ENCODE measurements around the gene ELMO3.
A peak's percentile ranks its signal among the peaks of the same experiment; 100 is the strongest.

The ELMO3 gene

DNA sequence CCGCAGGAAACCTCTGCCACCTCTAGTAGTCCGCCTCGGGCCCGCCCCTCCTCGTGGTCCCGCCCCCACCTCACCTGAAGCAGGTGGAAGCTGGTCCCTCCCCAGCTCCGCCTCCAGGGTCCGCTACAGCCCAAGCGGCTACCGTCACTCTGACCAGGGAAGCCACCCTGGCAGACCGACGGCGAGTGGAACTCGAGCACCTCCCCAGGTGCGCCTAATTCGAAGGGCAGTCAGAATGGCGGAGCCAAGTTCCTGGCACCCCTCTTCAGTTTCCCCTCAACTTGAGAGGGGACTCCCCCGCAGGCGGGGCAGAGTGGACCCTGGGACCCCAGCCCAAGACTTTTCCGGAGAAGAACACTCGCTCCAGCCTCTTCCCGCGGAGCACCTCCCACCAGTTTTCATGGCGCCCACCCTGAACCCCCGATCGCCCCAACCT is 47.8 kb downstream of the ELMO3 start:
- Histone ChIP-seq H3K4me1 (ENCODE audit: control insufficient read depth, insufficient read depth, low read length) (peaks cover 26% of the 10 kb centered on the region), H3K9ac (ENCODE audit: low read depth, low read length) (peak overlapping the region; percentile 60; the same call in 1 of the 2 replicates), H3K36me3 (ENCODE audit: control insufficient read depth, insufficient read depth, low read length) (no peaks in the 10 kb centered on the region; the same call in 1 of the 2 replicates), H3K27ac (ENCODE audit: low read depth, low read length) (peak overlapping the region; percentile 94), H3K4me3 (ENCODE audit: low read depth, low read length) (peak overlapping the region; percentile 86), H3K27me3 (ENCODE audit: control insufficient read depth, insufficient read depth, low read length) (peaks cover 26% of the 10 kb centered on the region), H3K9me3 (ENCODE audit: control insufficient read depth, insufficient read depth, low read length) (no peaks in the 10 kb centered on the region)

DNA sequence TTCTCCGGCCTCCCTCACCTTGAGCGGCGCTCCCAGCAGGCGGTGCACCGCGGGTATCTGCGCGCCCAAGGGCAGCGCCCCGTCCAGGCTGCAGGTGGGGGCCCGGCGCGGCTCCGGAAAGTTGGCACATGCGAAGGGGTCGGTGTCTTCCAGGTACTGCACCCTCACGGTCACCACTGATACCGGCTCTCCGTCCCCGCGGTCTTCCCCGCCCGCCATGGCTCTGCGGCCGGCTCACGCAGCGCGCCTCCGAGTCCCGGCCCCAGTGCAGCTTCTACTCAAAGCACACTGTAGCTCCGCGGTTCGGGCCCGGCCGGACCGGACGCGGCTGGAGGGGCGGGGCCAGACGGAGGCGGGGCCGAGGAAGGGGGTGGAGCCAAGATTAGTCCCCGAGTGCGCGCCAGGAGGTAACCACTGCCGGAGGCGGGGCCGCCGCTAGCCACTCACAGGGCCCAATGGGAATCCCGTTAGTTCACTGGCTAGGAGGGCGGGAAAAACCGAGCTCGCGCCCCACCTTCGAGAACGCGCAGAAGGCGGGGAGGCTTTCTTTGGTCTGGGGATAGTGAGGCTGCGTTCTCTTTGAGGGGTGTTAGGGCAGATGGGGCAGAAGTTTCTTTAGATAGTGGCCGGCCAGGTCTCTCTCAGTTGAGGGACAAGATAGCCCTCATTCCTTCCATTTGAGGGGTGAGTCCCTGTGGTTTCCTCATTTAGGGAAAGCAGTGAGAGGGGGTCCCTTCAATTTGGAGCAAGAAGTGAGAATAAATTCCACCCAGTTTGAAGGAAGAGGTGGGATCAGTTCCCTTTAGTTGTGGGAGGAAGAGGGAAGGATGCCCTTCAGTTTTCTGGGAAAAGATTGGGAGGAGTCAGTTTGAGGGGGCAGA is 48.5 kb downstream of the ELMO3 start, which contains the start of gene FHOD1:
TSS of gene FHOD1 (minus strand) at position 290 of the 881 bp plus-strand sequence. CDS start at position 219, 71 bp downstream.
- Histone ChIP-seq H3K4me3 (ENCODE audit: low read depth, low read length) (peak within 1 kb of the TSS; percentile 86), H3K9me3 (ENCODE audit: control insufficient read depth, insufficient read depth, low read length) (no peaks in the 10 kb centered on the region), H3K4me1 (ENCODE audit: control insufficient read depth, insufficient read depth, low read length) (peaks cover 25% of the 10 kb centered on the region), H3K9ac (ENCODE audit: low read depth, low read length) (peak within 1 kb of the TSS; percentile 71), H3K27ac (ENCODE audit: low read depth, low read length) (peak within 1 kb of the TSS; percentile 94), H3K27me3 (ENCODE audit: control insufficient read depth, insufficient read depth, low read length) (peaks cover 26% of the 10 kb centered on the region), H3K36me3 (ENCODE audit: control insufficient read depth, insufficient read depth, low read length) (no peaks in the 10 kb centered on the region)

DNA sequence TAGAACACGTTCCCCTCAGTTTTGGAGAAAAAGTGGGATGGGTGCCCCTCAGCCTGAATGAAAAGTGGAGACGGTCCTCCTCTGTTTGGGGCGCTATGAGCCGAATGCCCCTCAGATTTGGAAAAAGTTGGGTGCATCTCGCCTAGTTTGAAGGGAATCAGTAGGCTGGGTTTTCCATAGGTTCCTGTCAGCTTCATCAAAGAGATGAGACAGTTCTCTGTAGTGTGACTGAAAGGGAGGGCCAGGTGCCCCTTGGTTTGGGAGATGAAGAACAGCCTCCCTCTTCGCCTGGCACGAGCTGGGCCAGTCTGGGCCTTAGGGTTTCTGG is 49.1 kb downstream of the ELMO3 start:
- Histone ChIP-seq H3K4me3 (ENCODE audit: low read depth, low read length) (peak overlapping the region; percentile 73), H3K27ac (ENCODE audit: low read depth, low read length) (no peak overlapping the region), H3K9me3 (ENCODE audit: control insufficient read depth, insufficient read depth, low read length) (no peaks in the 10 kb centered on the region), H3K27me3 (ENCODE audit: control insufficient read depth, insufficient read depth, low read length) (peaks cover 26% of the 10 kb centered on the region), H3K4me1 (ENCODE audit: control insufficient read depth, insufficient read depth, low read length) (peaks cover 25% of the 10 kb centered on the region), H3K36me3 (ENCODE audit: control insufficient read depth, insufficient read depth, low read length) (0 out of 2 replicates have a peak, but pooled peaks cover 4% of the 10 kb centered on the region), H3K9ac (ENCODE audit: low read depth, low read length) (no peak overlapping the region)

DNA sequence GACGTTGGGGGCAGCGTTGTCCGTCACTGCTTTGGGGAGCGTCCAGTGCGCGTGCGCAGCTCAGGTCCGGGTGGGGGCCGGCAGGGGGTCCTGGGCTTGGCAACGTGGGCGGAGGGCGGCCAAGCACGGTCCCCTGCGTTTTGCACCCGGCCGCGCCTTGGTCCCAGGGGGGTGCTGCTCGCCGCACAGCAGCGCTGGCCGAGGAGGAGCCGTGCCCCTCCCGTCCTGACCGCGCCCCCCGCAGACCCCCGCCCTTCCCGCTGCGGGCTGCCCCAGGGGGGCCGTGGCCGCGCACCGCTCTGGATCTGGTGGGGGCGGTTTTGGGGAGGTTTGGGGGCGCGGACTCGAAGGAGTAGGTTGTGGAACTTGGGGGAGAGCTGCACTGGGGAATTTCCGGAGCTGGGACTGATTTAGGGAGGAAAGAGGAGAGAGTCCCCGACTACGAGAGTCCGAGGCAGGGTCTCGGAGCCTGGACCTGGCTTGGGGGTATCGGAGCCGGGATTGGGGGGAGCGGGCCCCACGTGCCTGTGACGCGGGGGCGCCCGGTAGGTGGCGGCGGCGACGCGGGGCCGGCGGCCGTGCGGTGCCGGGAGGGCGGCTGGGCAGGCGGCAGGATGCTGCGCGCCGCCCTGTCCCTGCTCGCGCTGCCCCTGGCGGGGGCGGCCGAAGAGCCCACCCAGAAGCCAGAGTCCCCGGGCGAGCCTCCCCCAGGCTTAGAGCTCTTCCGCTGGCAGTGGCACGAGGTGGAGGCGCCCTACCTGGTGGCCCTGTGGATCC is 49.7 kb downstream of the ELMO3 start, which contains the start of gene SLC9A5:
TSS of gene SLC9A5 (plus strand) at position 579 of the 777 bp plus-strand sequence. CDS start at position 615, 36 bp downstream.
- Histone ChIP-seq H3K27ac (ENCODE audit: low read depth, low read length) (no peak within 1 kb of the TSS), H3K27me3 (ENCODE audit: control insufficient read depth, insufficient read depth, low read length) (peaks cover 26% of the 10 kb centered on the region), H3K4me1 (ENCODE audit: control insufficient read depth, insufficient read depth, low read length) (peaks cover 25% of the 10 kb centered on the region), H3K9me3 (ENCODE audit: control insufficient read depth, insufficient read depth, low read length) (no peaks in the 10 kb centered on the region), H3K9ac (ENCODE audit: low read depth, low read length) (peak within 1 kb of the TSS; percentile 7; the same call in 1 of the 2 replicates), H3K36me3 (ENCODE audit: control insufficient read depth, insufficient read depth, low read length) (0 out of 2 replicates have a peak, but pooled peaks cover 4% of the 10 kb centered on the region), H3K4me3 (ENCODE audit: low read depth, low read length) (peak within 1 kb of the TSS; percentile 73)

DNA sequence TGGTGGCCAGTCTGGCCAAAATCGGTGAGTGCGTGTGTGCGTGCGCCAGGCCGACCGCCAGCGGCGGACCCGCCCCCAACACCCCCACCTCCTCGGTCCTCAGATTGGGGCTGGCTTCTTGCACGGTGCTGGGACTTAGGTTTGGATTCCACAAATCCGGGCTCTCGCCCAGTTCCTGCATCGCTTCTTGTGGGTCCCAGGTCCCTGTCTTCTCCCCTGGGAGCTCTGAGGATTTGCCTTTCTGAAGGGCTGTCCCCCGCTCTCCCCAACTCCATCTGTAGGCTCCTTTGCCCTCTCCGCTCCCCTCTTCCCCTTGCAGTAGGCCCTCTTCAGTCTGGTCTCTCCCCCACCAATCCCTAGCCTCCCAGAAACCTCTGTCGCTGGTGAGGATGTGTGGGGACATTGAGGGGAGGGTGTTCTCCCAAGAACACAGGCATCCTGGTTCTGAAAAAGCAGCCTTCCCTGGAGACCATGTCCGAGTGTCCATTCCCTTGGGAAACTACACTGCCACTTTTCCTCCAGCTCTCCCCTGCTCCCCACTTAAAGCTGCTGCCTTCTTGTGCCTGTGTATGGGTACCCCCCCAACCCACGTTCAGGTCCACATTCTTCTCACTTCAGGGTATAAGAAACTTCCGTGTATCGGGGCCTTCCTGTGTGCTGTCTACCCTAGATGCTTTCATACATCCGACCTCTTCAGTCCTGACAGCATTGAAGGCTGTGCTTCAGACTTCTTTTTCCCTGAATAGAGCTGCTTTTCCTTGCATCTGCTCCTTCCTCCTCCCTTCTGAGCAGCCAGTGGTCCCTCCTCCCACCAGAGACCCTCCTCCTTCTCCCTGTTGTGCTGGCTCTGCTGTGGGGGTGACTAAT is 50.5 kb downstream of the ELMO3 start:
- Histone ChIP-seq H3K9me3 (ENCODE audit: control insufficient read depth, insufficient read depth, low read length) (no peaks in the 10 kb centered on the region), H3K9ac (ENCODE audit: low read depth, low read length) (peak overlapping the region; percentile 7; the same call in 1 of the 2 replicates), H3K36me3 (ENCODE audit: control insufficient read depth, insufficient read depth, low read length) (0 out of 2 replicates have a peak, but pooled peaks cover 4% of the 10 kb centered on the region), H3K27ac (ENCODE audit: low read depth, low read length) (no peak overlapping the region), H3K4me1 (ENCODE audit: control insufficient read depth, insufficient read depth, low read length) (peaks cover 25% of the 10 kb centered on the region), H3K27me3 (ENCODE audit: control insufficient read depth, insufficient read depth, low read length) (peaks cover 26% of the 10 kb centered on the region), H3K4me3 (ENCODE audit: low read depth, low read length) (peak overlapping the region; percentile 73)

DNA sequence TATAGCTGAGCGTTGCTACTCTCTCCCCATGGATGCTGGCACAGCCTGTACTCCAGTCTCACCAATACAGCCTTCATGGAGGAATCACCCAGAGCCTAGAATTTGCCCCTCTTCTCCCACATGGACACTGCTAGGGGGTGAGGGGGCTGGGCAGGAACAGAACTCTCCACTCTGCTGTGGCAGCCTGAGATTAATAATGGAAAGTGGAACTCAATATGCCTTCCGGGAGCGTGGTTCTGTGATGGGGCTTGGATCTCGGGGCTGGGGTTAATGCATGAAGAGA is 51.1 kb downstream of the ELMO3 start:
- H3K4me3 ChIP-seq (ENCODE audit: low read depth, low read length): no peak overlapping the region

DNA sequence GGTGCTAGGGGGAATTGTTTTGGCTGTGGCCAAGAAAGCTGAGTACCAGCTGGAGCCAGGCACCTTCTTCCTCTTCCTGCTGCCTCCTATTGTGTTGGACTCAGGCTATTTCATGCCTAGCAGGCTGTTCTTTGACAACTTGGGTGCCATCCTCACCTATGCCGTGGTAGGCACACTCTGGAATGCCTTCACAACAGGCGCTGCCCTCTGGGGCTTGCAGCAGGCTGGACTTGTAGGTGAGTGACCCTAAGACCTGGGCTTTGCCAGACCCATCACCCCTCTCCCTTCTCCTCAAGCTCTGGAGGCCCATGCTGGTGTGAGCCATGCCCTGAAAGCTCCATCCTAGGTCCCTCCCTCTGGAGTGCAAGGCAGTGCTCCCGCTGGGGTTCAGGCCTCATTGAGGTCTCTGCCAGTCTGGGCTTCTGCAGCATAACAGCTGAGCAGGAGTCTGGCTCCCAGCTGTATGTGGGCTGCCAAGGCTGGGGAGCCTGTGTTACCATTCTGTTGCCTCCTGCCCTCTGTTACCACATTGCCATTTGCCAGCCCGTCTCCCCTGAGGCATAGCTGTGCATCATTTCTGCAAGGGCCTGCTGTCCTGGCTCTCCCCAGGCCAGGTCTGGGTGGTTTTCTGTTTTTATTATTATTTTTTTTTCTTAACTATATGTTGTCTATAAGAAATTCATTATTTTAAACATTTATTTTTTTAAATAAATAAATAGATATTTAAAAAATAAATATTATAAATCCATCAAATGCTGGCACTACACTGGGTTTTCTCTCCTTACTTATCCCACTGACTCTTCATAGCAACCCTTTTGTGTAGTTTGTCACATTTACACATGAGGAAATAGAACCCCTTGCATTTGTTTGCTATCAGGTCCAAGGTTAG is 53.9 kb downstream of the ELMO3 start:
- Histone ChIP-seq H3K9ac (ENCODE audit: low read depth, low read length) (no peak overlapping the region), H3K4me1 (ENCODE audit: control insufficient read depth, insufficient read depth, low read length) (peaks cover 10% of the 10 kb centered on the region)

More for the DNA sequence above, 51.1 kb downstream of the ELMO3 start:
- H3K9me3 ChIP-seq (ENCODE audit: control insufficient read depth, insufficient read depth, low read length): no peaks in the 10 kb centered on the region
- peaks cover 8% of the 10 kb centered on the region; the same call in 1 of the 2 replicates for H3K36me3 ChIP-seq (ENCODE audit: control insufficient read depth, insufficient read depth, low read length)
- peaks cover 26% of the 10 kb centered on the region for H3K27me3 ChIP-seq (ENCODE audit: control insufficient read depth, insufficient read depth, low read length)
- H3K27ac ChIP-seq (ENCODE audit: low read depth, low read length): no peak overlapping the region
- no peak overlapping the region for H3K9ac ChIP-seq (ENCODE audit: low read depth, low read length)
- peaks cover 22% of the 10 kb centered on the region for H3K4me1 ChIP-seq (ENCODE audit: control insufficient read depth, insufficient read depth, low read length)

More for the DNA sequence above, 53.9 kb downstream of the ELMO3 start:
- Histone ChIP-seq H3K36me3 (ENCODE audit: control insufficient read depth, insufficient read depth, low read length) (peaks cover 12% of the 10 kb centered on the region; the same call in 1 of the 2 replicates), H3K4me3 (ENCODE audit: low read depth, low read length) (no peak overlapping the region), H3K27ac (ENCODE audit: low read depth, low read length) (no peak overlapping the region), H3K27me3 (ENCODE audit: control insufficient read depth, insufficient read depth, low read length) (peaks cover 24% of the 10 kb centered on the region), H3K9me3 (ENCODE audit: control insufficient read depth, insufficient read depth, low read length) (no peaks in the 10 kb centered on the region)

Measured in HUES48 (cell line).